Testis (tissue), 3 donors: Measurements from ENCODE around the gene HOXD11. TPM values are rescaled to one million over a fixed set of nuclear protein-coding genes. Genes with fewer than 3 reads are reported as not detected.

Source experiments
- DNase-seq: peaks from one replicate; pipeline ENCODE4 v3.0.0-alpha.2; 2019
- H3K27ac ChIP-seq, 2 donors: fragments of 200-600 bp; sonication (generic); one replicate each; pipeline ENCODE4 v1.5.1; 2019
- H3K27me3 ChIP-seq: fragments of 200-600 bp; sonication (generic); one replicate; pipeline ENCODE4 v1.5.1; 2019
- H3K36me3 ChIP-seq: fragments of 200-600 bp; sonication (generic); one replicate; pipeline ENCODE4 v1.5.1; 2017; ENCODE audit warnings: low read depth; ENCODE audit errors: missing control alignments
- H3K4me1 ChIP-seq: fragments of 200-600 bp; sonication (generic); one replicate; pipeline ENCODE4 v1.5.1; 2019
- H3K4me3 ChIP-seq, 2 donors: fragments of 200-600 bp; sonication (generic); one replicate each; pipeline ENCODE4 v1.5.1; 2017 to 2019
- H3K9me3 ChIP-seq: fragments of 200-600 bp; sonication (generic); one replicate; pipeline ENCODE4 v1.5.1; 2017
- POLR2A ChIP-seq: fragments of 450-650 bp; IDR thresholded peaks from one replicate; pipeline ENCODE4 v1.6.1; 2017; ENCODE audit warnings: antibody characterized with exemption, mild to moderate bottlenecking, moderate library complexity
- WGBS, 2 donors: methylation state at CpG; one replicate each; pipeline ENCODE4 v1.1.5; 2018; 5-methylcytosine and 5-hydroxymethylcytosine counted together
- intact Hi-C: fragments of 100-400 bp; cut with DNase I; formaldehyde crosslinking; loops from one replicate; pipeline ENCODE4 v1.15.1; 2023; ENCODE audit warnings: low total_unique reads
- polyA plus RNA-seq: library from polyadenylated mRNA; stranded (reverse); fragments of 350-450 nt; fragmentation: Illumina TruSeq; extraction: RNeasy Lipid Tissue Mini Kit (QIAGEN cat#74804); gene quantifications from one replicate; pipeline ENCODE4 v1.2.3, GENCODE V29; 2014; ENCODE audit warnings: low read depth, low replicate concordance; ENCODE audit not compliant: insufficient read depth
- total RNA-seq, 2 donors: library from RNA; depleted of rRNA; stranded (reverse); fragments of >200 nt; gene quantifications; one replicate each; pipeline ENCODE4 v1.2.3, GENCODE V29; 2016
- TF ChIP-seq, protein P1 (sequence below), 3 experiments: fragments of 450-650 bp in 2 of 3; fragments of 200-600 bp in 1 of 3; sonication (generic) in 1 of 3; IDR thresholded peaks; one replicate each; pipeline ENCODE4 v1.5.1; 2016 to 2019; ENCODE audit warnings: antibody characterized with exemption in 3 of 3, mild to moderate bottlenecking in 2 of 3, moderate library complexity in 1 of 3

HOXD11 gene
- total and polyA plus RNA-seq, 3 donors from 2014 or later = 0.29 to 1.7 (median 0.62) TPM

DNA sequence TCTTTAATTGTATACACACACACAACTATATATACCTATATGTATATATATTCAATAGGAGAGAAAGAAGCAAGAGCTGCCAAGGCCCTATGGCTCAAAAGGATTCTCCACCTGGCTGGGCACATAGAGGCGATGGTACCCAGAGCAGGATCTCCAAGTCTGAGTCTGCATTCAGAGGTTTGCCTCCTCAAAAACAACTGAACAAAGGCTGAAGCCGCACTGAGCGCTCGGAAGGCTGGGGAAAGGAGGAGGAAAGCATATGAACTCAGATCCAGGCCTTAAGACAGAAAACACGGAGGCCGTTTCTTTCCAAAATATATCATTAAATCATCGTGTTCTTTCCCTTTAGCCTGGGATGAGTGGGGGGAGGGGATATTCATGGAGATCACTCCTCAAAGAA lies 3.9 kb upstream of the HOXD11 start:
- no peak for DNase-seq
- no peaks in the 10 kb centered on the region for H3K36me3 ChIP-seq
- peaks cover 7% of the 10 kb centered on the region for H3K27me3 ChIP-seq
- WGBS, 2 donors = 44 to 64% methylated on average over 7 of the region's 7 CpGs
- no peak overlapping the region for H3K27ac ChIP-seq
- H3K4me3 ChIP-seq = no peak overlapping the region
- intact Hi-C loops = no loop called here
- H3K4me1 ChIP-seq = peaks cover 6% of the 10 kb centered on the region
- no peaks in the 10 kb centered on the region for H3K9me3 ChIP-seq
- TF ChIP-seq, protein P1, sequence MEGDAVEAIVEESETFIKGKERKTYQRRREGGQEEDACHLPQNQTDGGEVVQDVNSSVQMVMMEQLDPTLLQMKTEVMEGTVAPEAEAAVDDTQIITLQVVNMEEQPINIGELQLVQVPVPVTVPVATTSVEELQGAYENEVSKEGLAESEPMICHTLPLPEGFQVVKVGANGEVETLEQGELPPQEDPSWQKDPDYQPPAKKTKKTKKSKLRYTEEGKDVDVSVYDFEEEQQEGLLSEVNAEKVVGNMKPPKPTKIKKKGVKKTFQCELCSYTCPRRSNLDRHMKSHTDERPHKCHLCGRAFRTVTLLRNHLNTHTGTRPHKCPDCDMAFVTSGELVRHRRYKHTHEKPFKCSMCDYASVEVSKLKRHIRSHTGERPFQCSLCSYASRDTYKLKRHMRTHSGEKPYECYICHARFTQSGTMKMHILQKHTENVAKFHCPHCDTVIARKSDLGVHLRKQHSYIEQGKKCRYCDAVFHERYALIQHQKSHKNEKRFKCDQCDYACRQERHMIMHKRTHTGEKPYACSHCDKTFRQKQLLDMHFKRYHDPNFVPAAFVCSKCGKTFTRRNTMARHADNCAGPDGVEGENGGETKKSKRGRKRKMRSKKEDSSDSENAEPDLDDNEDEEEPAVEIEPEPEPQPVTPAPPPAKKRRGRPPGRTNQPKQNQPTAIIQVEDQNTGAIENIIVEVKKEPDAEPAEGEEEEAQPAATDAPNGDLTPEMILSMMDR (IDR thresholded peaks at IDR 0.05) = no peak
- TF ChIP-seq POLR2A = no peak

DNA sequence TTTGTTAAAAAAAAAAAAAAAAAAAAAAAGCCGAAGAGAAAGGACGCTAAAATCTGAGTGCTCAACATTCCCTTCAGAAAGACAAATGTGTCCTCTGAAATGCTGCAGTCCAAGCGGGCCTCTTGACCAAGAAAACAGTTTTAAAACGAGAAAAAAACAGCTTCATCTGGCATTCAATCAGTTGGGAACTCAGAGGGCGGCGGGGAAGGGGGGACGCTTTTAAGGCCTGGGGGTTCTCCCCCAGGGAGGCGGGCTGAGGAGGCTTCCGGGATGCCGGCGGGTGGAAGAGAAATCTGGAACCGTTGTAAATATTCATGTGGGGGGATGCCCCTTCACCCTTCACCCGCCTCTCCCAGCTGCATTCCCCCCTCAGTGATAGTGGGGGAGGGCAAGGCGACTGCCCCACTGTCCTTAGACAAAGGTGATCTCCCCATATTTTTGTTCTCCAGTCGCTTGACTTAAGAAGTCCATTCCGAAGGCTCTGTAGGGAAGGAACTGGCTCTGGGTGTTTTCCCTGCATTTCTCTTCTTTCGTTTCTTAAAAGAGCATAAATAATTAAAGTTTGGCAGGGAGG lies 3.3 kb upstream of the HOXD11 start:
- Histone ChIP-seq H3K9me3 (no peaks in the 10 kb centered on the region), H3K27ac (no peak overlapping the region), H3K4me3 (no peak overlapping the region), H3K36me3 (no peaks in the 10 kb centered on the region), H3K4me1 (peaks cover 6% of the 10 kb centered on the region), H3K27me3 (peaks cover under 1% of the 10 kb centered on the region)
- TF ChIP-seq, protein P1 (IDR thresholded peaks at IDR 0.05) = no peak
- no peak for TF ChIP-seq POLR2A
- intact Hi-C loops = no loop called here
- no peak for DNase-seq
- 26 to 29% methylated on average over 17 of the region's 17 CpGs for WGBS, 2 donors

DNA sequence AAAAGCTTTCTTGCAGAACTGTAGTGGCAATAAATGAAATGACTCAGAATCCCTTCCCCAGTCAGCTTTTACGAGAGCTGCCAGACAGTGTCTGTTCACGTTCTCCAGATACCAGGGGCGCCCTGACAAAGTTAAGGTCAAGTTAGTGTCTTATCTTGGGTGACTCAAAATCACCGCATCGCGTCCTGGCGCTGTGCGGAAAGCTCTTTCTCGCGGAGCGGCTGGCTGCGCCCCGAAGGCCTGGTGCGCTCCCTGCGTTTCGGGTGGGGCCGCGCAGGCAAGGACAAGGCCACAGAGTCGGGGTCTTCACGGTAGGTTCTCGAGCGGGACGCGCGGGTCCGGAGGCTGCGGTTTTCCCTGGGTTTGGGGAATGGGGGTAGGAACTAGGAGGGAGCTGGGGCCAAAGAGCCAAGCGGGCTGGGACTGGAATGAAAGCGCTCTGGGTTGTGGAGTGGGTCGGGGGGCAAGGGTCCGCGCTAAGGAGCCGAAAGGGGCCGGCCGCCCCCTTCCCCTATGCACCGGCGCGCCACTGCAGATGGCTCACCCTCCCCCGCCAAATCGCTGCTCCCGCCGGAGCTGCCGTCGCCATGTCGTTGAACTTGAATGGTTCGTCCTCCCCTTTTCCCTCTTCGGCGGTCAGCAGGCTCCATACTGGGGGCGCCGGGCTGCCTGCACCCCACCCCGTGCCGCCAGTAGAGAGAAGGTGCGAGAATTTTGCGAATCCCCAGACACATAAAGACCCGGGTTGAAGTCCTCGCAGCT lies 2.6 kb upstream of the HOXD11 start:
- H3K36me3 ChIP-seq = no peaks in the 10 kb centered on the region
- WGBS, 2 donors = 10 to 19% methylated on average over 29 to 56 of the region's 56 CpGs
- intact Hi-C loops = no loop called here
- TF ChIP-seq, protein P1 (IDR thresholded peaks at IDR 0.05) = no peak
- TF ChIP-seq POLR2A = no peak
- peaks cover 6% of the 10 kb centered on the region for H3K4me1 ChIP-seq
- no peak overlapping the region for H3K4me3 ChIP-seq
- H3K27ac ChIP-seq = no peak overlapping the region
- no peak for DNase-seq
- H3K9me3 ChIP-seq = no peaks in the 10 kb centered on the region
- H3K27me3 ChIP-seq = no peaks in the 10 kb centered on the region

DNA sequence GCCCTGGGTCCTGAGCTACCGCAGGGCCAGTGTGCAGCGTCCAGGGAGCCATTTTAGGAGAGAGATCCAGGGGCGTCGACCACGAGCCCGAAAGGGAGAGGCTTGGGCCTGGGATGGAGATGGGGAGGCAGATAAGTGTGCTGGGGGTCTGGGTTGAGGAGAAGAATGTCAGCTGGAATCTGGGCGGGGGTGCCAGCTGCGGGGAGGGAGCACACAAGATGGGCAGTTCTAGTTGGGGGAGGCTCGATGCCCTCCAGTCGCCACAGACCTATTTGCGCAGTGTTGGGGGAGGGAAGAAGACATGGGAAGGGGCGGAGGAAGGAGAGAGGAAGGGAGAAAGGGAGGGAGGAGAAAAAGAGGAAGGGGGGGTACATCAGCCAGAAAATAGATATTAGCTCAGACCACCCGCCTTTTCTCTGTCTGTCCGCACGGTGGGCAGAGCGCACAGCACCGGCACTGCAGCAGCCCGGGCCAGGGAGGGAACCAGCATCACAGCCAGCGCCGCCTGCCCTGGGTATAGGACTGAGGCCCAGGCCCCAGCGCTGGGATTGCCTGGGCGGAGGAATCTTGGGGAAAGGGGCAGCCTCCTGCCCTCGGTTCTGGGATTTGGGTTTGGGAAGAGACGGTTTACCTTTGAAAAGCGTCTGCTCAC lies 1.9 kb upstream of the HOXD11 start:
- Histone ChIP-seq H3K27me3 (no peaks in the 10 kb centered on the region), H3K36me3 (no peaks in the 10 kb centered on the region), H3K9me3 (no peaks in the 10 kb centered on the region), H3K4me1 (peaks cover 6% of the 10 kb centered on the region), H3K4me3 (no peak overlapping the region), H3K27ac (no peak overlapping the region)
- 30 to 32% methylated on average over 22 to 25 of the region's 25 CpGs for WGBS, 2 donors
- no peak for TF ChIP-seq POLR2A
- TF ChIP-seq, protein P1 (IDR thresholded peaks at IDR 0.05) = no peak
- no peak for DNase-seq
- intact Hi-C loops = no loop called here
